ENCODE measurements around the gene SIGLEC1.

DNA sequence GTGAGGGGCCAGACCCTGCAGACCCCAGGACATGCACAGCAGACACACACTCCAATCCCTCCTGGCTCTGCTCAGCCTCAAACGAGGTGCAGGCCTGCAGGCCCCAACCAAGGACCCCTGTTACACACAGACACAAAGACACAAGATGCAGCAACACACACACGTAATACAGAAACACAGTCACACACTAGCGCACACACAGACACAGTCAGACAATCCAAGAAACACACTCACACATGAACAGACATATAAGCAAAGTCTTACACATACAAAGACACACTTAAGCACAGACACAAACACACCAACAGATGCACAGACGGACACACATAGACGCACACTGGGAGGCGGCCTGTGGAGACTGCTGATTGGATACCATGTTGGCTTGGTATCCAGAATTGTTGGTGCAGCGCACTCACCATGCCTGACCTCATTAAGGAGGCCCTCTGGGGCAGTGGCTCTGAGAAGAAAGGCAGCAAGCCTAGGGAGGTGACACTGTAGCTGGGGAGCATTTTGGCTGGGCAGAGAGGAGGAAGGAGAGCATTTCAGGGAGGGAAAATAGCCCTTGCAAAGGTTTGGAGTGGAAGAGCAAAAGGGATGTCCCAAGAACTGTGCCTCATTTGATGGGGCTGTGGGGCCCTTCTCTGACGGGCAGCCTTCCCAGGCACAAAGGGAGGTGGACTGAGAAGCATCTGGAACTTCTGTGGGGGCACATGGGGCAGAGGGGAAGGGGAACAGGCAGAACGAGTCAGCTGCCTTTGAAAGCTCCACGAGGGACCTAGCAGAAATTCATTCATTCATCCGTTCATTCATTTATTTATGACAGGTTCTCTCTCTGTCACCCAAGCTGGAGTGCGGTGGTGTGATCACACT is 18.6 kb upstream of the SIGLEC1 start:
- TF ChIP-seq EZH2 (IDR thresholded peaks at IDR 0.05; ENCODE audit: borderline replicate concordance, insufficient read depth, low read depth, low read length, poor library complexity, severe bottlenecking), result no peak
- TF ChIP-seq, protein P1, sequence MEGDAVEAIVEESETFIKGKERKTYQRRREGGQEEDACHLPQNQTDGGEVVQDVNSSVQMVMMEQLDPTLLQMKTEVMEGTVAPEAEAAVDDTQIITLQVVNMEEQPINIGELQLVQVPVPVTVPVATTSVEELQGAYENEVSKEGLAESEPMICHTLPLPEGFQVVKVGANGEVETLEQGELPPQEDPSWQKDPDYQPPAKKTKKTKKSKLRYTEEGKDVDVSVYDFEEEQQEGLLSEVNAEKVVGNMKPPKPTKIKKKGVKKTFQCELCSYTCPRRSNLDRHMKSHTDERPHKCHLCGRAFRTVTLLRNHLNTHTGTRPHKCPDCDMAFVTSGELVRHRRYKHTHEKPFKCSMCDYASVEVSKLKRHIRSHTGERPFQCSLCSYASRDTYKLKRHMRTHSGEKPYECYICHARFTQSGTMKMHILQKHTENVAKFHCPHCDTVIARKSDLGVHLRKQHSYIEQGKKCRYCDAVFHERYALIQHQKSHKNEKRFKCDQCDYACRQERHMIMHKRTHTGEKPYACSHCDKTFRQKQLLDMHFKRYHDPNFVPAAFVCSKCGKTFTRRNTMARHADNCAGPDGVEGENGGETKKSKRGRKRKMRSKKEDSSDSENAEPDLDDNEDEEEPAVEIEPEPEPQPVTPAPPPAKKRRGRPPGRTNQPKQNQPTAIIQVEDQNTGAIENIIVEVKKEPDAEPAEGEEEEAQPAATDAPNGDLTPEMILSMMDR (IDR thresholded peaks at IDR 0.05), result no peak

All from B cell (primary cell).